ENCODE results near the gene HOXC10.

Gene HOXC10

GRCh38 chr12:53950789-53951576 lies 34.0 kb upstream of the HOXC10 start:
- no peak for DNase-seq

GRCh38 chr12:53951577-53952334 lies 33.2 kb upstream of the HOXC10 start:
- DNase-seq: no peak

GRCh38 chr12:53952335-53952694 lies 32.6 kb upstream of the HOXC10 start:
- DNase-seq: peak; percentile 37

DNA sequence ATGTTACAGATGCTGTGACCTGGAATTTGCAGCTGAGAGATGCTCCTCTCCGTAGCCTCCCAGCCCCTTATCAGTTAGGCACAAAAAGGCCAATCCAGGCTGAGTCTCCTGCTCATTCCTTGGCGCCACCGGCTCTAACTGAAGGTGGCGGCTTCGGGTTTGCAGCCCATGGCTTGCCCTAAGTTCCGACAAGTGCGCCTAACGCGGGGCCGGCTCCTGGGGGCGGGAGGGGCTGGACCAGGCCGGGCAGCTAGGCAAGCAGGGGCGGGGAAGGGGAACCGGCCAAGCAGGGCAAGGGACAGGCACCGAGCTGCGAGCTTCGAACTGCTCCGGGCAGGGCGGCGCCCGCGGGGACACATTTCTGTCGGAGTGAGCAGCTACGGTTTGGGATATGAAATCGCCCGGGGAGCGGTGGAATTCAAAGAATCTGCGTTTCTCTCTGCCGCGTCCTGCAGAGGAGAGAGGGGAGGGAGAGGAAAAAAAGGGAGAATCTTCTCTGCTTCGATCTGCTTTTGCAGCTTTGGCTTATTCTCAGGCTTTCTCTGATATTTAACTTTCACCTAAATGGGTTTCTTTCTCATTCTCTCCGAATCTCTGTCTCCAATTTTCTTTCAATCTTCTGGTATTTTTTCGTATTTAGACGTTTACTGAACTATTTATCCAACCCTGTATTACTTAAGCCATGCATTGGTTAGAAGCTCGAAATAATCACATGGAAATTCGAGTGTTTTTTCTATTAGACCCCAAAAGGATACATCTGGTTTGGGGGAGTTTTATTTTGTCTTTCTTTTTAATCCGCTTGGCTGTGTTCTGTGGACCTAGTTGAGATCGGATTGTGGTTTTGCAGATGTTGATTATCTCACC lies 31.8 kb upstream of the HOXC10 start:
- no peak for DNase-seq

- no peak for DNase-seq
Measured at GRCh38 chr12:53953831-53954693, 30.9 kb upstream of the HOXC10 start.

DNA sequence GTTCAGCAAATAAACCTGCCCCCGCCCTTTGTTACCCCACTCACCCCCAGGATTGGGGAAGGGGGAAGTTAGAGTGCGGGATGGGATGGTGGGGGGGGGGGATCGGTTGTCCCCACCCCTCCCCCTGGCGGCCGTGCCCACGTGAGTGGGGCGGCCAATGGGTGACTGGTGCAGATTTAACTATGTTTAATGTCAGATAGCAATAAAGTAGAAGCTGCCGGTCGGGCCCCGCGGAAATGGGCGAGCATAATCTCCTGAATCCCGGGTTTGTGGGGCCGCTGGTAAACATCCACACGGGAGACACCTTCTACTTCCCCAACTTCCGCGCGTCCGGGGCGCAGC lies 30.3 kb upstream of the HOXC10 start, which contains the start of gene HOXC12:
Gene HOXC12, plus strand, starts transcription at position 210 of the 342 bp plus-strand sequence. Its CDS starts 27 bp downstream, at position 237.
- no peak for DNase-seq

DNA sequence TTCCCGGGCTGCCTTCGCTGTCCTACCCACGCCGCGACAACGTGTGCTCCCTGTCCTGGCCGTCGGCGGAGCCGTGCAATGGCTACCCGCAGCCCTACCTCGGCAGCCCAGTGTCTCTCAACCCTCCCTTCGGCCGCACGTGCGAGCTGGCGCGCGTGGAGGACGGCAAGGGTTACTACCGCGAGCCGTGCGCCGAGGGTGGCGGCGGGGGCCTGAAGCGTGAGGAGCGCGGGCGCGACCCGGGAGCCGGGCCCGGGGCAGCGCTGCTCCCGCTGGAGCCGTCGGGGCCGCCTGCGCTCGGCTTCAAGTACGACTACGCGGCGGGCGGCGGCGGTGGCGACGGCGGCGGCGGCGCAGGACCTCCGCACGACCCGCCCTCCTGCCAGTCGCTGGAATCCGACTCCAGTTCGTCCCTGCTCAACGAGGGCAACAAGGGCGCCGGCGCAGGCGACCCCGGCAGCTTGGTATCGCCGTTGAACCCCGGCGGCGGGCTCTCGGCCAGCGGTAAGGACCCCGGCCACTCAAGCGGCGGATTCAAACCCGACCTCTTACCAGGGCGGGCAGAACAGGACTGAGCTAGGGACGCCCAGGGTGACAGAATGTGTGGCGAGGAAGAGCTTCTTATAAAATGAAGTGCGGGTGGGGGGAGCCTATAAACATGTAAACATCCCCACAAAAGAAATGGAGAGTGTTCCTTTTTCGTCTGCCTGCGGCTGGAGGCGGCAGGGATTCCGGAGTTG lies 29.7 kb upstream of the HOXC10 start:
- no peak for DNase-seq

DNA sequence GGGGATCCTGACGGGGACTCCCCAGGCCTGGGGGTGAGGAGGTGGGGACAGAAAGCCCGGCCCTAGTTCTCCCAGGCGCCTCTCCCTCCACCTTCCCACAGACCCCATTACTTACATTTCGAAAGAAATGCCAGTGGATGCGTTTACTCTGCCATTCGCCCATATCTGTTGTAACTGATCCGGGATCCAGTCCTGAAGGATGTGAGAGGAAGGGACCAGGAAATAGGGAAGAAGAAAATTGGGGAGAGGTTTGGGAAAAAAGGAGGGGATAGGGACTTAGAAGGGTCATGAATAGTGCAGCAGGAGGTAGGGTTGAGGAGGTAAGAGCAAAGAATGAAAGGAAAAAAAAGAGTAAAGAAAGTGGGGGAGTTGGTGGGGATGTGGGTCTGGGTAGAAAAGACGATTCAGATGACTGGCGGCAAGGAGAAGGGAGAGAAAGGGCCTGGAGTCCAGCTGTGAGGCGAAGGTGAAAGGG lies 29.1 kb upstream of the HOXC10 start:
- DNase-seq: no peak

DNA sequence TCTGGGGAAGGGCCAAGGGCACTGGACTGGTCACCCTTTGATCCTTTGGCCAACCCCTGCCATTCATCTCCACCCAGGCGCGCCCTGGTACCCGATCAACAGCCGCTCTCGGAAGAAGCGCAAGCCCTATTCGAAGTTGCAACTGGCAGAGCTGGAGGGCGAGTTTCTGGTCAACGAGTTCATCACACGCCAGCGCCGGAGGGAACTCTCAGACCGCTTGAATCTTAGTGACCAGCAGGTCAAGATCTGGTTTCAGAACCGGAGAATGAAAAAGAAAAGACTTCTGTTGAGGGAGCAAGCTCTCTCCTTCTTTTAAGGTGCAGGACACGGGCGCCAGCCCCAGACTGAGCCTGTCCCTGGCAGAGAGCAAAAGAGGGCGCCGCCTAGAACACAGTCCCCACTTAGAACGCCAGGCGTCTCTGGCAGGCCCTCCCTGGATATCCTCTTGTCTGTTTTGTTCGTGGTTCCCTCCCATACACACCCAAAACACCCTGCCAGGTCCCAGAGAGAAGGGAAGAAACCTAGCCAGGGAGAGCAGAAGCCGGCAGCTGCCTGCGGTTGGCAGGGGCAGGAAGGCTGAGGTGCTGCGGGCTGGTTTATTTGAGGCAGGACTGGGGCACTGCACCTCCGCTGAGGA lies 28.6 kb upstream of the HOXC10 start:
- DNase-seq: peak; percentile 21

DNA sequence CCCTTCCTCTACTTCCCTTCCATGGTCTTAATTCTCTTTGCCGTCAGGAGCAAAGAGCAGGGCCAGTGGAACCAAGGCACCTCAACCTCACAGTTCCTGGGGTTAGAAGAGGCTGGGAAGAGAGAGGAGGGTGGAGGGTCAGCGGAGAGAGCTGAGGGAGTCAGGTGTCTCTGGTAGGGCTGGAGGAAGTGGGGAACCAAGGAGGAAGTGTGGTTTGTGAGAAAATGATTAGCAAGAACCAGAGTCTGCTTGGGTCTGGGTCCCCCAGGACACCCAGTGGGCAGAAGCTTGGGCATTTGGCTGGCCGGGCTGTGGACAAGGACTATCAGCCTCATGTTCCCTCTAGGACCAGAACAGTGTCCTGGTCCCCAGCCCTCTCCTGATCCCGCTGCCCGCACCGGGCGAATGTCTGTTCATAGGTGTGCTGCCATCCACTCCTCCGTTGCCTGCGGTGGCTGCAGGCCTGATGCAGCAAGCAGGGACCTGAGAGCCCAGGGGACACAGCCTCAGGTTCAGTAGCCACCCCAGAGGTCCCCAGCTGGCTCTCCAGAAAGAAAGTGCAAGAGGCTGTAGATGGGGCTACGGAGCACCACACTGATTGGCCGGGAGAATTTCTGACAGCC lies 27.9 kb upstream of the HOXC10 start:
- DNase-seq: no peak

GRCh38 chr12:53958128-53958527 lies 26.8 kb upstream of the HOXC10 start:
- DNase-seq: no peak

DNA sequence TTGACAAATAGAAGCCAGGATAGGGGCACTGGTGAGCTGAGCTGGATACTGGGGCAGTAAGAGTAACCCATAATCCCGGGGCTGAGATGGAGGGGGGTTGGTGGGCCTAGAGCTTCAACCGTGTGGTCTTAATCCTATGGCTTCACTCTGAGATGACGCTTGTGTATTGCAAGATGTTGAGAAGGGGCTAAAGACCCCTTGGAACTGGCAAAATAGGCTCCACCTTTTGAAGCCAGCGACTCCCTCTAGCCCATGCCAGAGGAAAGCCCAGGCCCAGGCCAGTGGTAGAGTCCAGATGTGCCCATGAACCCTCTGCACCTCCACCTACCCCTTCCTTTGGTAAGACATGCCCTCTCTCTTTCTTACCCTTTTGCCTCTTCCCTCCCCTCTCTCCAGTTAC lies 25.6 kb upstream of the HOXC10 start:
- DNase-seq: no peak

GRCh38 chr12:53960187-53961024 lies 24.5 kb upstream of the HOXC10 start:
- DNase-seq: no peak

DNA sequence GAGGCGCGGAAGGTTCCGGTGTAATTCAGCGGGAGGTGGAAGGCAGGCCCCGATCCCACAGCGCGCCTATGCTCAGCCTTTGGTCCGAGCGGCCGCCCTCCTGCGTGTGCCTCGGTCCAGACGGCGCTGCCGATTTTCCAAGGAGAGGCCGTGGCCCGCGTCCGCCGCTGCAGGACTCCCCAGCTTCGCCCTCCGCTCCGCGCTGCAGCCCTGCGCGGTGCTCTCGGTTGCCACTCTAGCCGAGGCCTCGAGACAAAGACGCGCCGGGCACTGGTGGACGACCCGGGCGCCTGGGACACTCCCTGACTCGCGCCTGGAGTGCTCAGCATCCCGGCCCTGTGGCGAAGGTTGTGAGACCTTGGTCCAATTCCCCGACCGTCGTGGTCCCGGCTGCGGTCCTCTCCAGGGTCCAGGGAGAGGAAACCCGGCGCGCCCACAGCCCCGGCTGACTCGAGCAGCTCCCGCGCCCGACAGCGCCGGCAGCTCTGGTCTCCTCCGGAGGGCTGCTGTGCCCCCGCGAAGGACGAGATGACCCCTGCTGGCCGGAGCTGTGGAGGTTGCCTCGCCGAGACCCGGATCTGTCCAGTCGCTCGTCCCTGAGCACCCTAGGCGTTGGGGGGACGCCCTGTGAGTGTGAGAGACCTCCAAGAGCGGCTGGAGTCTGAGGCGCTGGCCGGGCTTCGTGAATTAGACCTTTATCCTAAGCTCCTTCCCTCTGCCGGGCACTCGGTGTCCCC lies 23.8 kb upstream of the HOXC10 start:
- DNase-seq: no peak

- DNase-seq: no peak
Measured at GRCh38 chr12:53963005-53963404, 21.9 kb upstream of the HOXC10 start.

DNA sequence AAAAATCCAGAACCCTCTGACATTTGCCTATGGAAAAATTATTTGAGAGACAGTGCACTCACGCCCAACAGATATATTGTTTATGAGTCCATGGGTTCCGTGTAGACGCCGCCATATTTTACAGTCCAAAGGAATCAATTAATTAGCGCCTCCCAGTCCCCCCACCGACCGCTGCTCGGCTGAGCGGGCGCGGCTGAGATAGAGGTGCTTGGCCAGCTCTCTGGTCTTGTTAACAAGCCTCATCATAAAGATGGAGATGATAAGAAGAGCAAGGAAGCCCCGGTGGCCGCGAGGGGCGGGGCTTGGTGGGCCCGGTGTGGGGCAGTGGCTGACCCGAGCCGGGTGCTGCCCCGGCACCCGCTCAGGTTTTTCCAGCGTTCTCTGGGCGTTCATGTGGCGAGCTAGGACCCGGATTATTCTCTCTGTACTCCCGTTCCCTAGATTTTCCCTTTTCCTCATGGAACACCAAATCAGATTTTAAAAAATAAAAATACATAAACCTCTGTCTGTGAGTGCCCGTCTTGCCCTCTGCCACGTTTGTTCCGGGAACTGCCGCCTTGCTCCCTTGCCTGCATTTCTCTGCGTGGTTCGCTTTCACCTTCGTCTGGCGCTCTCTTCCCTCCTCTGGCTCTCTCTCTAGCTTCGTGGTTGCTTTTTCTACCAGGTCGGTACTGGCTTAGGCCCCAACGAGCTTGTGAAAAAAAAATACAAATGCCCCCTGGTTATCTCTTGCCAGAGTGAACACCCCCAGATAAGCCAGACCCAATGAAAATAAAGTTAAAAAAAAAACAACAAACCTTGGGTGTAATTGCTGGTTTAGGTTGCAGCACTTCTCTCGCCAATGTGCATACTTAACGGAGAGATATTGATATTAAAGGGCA lies 21.3 kb upstream of the HOXC10 start:
- DNase-seq: no peak

DNA sequence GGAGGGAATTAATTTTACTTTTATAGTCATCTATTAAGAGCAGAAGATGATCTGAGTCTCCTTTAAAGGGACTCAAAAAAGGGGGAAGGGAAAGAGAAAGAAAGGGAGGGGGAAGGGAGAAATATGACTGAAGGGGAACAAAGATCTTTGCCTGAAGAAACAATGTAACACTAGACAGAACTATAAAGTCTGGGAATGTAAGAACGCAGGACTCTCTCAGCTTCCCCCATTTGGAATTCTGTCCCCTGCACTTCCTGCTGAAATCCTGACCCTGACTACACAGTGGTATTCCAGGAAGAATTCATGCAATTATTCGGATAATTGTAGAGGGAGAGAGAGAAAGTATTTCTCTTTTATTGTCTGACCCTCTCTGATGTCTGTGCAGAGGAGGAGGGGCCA lies 20.6 kb upstream of the HOXC10 start:
- no peak for DNase-seq
